Endodermal cell (in vitro differentiated cells): ENCODE data around the gene CLEC4G. TPM values are rescaled to one million over a fixed set of nuclear protein-coding genes. Genes with fewer than 3 reads are reported as not detected.

ENCODE experiments used
- DNase-seq: peaks from one replicate; pipeline ENCODE4 v3.0.0-alpha.2; 2017
- H3K27ac ChIP-seq: 2 replicates; pipeline ENCODE4 v1.5.1; 2013; ENCODE audit warnings: mild to moderate bottlenecking, low read depth, low read length, moderate library complexity
- H3K27me3 ChIP-seq: 2 replicates; pipeline ENCODE4 v1.6.1; 2013; ENCODE audit warnings: mild to moderate bottlenecking, low read length, moderate library complexity; ENCODE audit not compliant: insufficient read depth, control insufficient read depth, poor library complexity, severe bottlenecking
- H3K36me3 ChIP-seq: 2 replicates; pipeline ENCODE4 v1.7.0; 2013; ENCODE audit warnings: mild to moderate bottlenecking, low read length, moderate library complexity; ENCODE audit not compliant: control insufficient read depth, insufficient read depth
- H3K4me1 ChIP-seq: one replicate; pipeline ENCODE4 v1.7.0; 2013; ENCODE audit warnings: low read length; ENCODE audit not compliant: control insufficient read depth, insufficient read depth
- H3K4me3 ChIP-seq: 2 replicates; pipeline ENCODE4 v1.5.1; 2013; ENCODE audit warnings: mild to moderate bottlenecking, low read length, moderate library complexity
- H3K9ac ChIP-seq: 2 replicates; pipeline ENCODE4 v1.6.1; 2013; ENCODE audit warnings: mild to moderate bottlenecking, low read length, moderate library complexity; ENCODE audit not compliant: poor library complexity, severe bottlenecking; ENCODE audit errors: extremely low read depth
- H3K9me3 ChIP-seq: 2 replicates; pipeline ENCODE4 v1.6.1; 2013; ENCODE audit warnings: mild to moderate bottlenecking, low read length, moderate library complexity; ENCODE audit not compliant: control insufficient read depth
- H3K27ac Mint-ChIP-seq: 2 replicates; pipeline ENCODE4 v1.8.0; 2020; ENCODE audit warnings: mixed read lengths
- H3K27me3 Mint-ChIP-seq: 2 replicates; pipeline ENCODE4 v1.8.0; 2021; ENCODE audit warnings: mild to moderate bottlenecking, mixed read lengths; ENCODE audit not compliant: insufficient read depth
- H3K36me3 Mint-ChIP-seq: 2 replicates; pipeline ENCODE4 v1.8.0; 2020; ENCODE audit warnings: low read depth, mixed read lengths
- H3K4me1 Mint-ChIP-seq: 2 replicates; pipeline ENCODE4 v1.8.0; 2020; ENCODE audit warnings: mixed read lengths
- H3K4me3 Mint-ChIP-seq: 2 replicates; pipeline ENCODE4 v1.8.0; 2020; ENCODE audit warnings: mild to moderate bottlenecking, moderate library complexity, mixed read lengths
- H3K9me3 Mint-ChIP-seq: 2 replicates; pipeline ENCODE4 v1.8.0; 2020; ENCODE audit warnings: mild to moderate bottlenecking, mixed read lengths
- CTCF ChIP-seq: fragments of 200-600 bp; sonication (generic); conservative IDR thresholded peaks from 2 replicates; pipeline ENCODE4 v1.5.0; 2021; ENCODE audit warnings: antibody characterized with exemption, mild to moderate bottlenecking
- WGBS, 2 experiments: methylation state at CpG; one replicate each; pipeline versions ENCODE4 v1.1.5 to v1.1.7; 2013; ENCODE audit warnings: missing lambda C conversion rate in 2 of 2, mixed read lengths in 1 of 2; ENCODE audit not compliant: insufficient coverage in 1 of 2, insufficient read length in 1 of 2; 5-methylcytosine and 5-hydroxymethylcytosine counted together
- total RNA-seq, 2 donors: library from RNA; stranded (reverse); fragmentation: NEBNext Ultra II Directional in 1 of 2; extraction: Animal tissue kit (Norgen Biotek cat#: 25700) in 1 of 2; gene quantifications; 2 replicates in 1 of 2; 3 replicates in 1 of 2; pipeline ENCODE4 v1.2.1, GENCODE V29; 2021

Gene CLEC4G
- total RNA-seq, 2 donors from 2014 or later: not detected

DNA sequence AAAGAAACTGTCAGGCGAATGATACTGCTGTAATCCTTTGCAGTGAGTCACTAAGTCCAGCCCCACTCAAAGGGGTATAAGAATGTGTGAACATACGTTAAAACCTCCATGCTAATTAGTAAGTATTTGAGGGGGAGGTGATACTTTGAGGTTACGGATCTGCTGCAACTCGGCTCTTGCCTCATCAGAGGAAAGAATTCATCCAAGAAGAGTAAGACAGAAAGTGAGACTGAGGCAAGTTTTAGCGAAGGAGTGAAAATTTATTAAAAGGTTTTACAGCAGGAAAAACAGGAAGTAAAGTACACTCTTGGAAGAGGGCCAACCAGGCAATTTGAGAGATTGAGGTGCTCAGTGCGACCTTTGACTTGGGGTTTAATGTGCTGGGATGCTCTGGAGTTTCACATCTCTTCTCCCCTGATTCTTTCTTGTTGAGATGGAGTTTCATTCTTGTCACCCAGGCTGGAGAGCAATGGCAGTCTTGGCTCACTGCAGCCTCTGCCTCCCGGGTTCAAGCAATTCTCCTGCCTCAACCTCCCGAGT is 40.9 kb upstream of the CLEC4G start:
- no peak for DNase-seq
- Mint-ChIP-seq H3K4me3 (no peak overlapping the region), H3K36me3 (no peaks in the 10 kb centered on the region), H3K27ac (no peak overlapping the region), H3K27me3 (peaks cover 54% of the 10 kb centered on the region), H3K4me1 (peaks cover under 1% of the 10 kb centered on the region), H3K9me3 (no peaks in the 10 kb centered on the region)
- Histone ChIP-seq H3K4me1 (no peaks in the 10 kb centered on the region), H3K9ac (no peak overlapping the region), H3K4me3 (no peak overlapping the region), H3K27ac (no peak overlapping the region), H3K36me3 (no peaks in the 10 kb centered on the region), H3K9me3 (no peaks in the 10 kb centered on the region), H3K27me3 (peaks cover 5% of the 10 kb centered on the region)
- no peak for TF ChIP-seq CTCF
- 67 to 73% methylated on average over 7 of the region's 8 CpGs for WGBS, 2 experiments

- Mint-ChIP-seq H3K27me3 (peaks cover 58% of the 10 kb centered on the region), H3K4me3 (no peak overlapping the region), H3K27ac (no peak overlapping the region), H3K36me3 (no peaks in the 10 kb centered on the region), H3K9me3 (no peaks in the 10 kb centered on the region), H3K4me1 (no peaks in the 10 kb centered on the region)
- no peak for DNase-seq
- Histone ChIP-seq H3K9ac (no peak overlapping the region), H3K36me3 (no peaks in the 10 kb centered on the region), H3K9me3 (no peaks in the 10 kb centered on the region), H3K4me3 (no peak overlapping the region), H3K27me3 (peaks cover 5% of the 10 kb centered on the region), H3K4me1 (no peaks in the 10 kb centered on the region), H3K27ac (no peak overlapping the region)
- no peak for TF ChIP-seq CTCF
- WGBS, 2 experiments: 54 to 58% methylated on average over 5 to 8 of the region's 8 CpGs
Observed at GRCh38 chr19:7771072-7771471, 39.2 kb upstream of the CLEC4G start.

DNA sequence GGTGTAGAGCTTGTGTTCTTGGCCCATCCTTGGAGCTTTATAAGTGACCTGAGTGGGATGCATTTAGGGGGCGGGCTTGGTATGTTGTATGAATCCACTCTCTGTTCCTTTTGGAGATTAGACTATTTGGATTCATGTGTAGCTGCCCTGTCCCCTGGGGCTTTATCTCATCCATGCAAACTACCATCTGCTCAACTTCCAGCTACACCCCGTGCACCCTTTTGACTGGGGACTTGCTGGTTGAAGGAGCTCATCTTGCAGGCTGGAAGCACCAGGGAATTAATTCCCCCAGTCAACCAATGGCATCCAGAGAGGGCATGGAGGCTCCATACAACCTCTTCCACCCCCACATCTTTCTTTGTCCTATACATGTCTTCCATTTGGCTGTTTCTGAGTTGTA is 37.3 kb upstream of the CLEC4G start:
- DNase-seq: peak; percentile 17
- Histone ChIP-seq H3K9me3 (no peaks in the 10 kb centered on the region), H3K27me3 (peaks cover 5% of the 10 kb centered on the region), H3K9ac (no peak overlapping the region), H3K4me1 (no peaks in the 10 kb centered on the region), H3K27ac (no peak overlapping the region), H3K4me3 (no peak overlapping the region), H3K36me3 (no peaks in the 10 kb centered on the region)
- Mint-ChIP-seq H3K4me1 (no peaks in the 10 kb centered on the region), H3K27ac (no peak overlapping the region), H3K36me3 (no peaks in the 10 kb centered on the region), H3K4me3 (no peak overlapping the region), H3K27me3 (peaks cover 52% of the 10 kb centered on the region), H3K9me3 (no peaks in the 10 kb centered on the region)
- no peak for TF ChIP-seq CTCF
- WGBS, 2 experiments: 67 to 85% methylated on average over 1 to 2 of the region's 2 CpGs
